ENCODE data around the gene ACSS1.

DNA sequence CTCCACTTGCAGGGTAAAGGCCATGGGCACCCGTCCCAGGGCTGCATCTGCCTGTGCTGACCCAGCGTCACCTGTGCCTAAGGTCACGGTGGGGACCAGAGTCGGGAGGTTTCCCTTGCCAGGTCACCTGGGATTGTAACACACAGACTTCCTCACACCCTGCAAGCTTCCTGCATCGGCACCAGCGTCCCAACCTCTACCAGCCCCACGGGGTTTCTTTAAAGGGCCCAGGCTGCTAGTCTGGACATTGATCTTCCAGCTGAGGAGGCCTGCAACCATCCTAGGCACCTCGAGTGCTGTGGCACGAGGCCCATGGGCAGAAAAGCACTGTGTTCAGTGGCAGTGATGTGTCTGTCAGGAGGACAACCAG is 12.6 kb downstream of the ACSS1 start:
- no peak for TF ChIP-seq CTCF (IDR thresholded peaks at IDR 0.05)
- no peak for TF ChIP-seq POLR2A (IDR thresholded peaks at IDR 0.05)
